HL-60 (cell line): ENCODE measurements around the gene ITGB1BP2.

Experiments
- GABPA ChIP-seq: IDR thresholded peaks from 2 replicates; pipeline ENCODE4 v1.6.1; 2012; ENCODE audit warnings: low read depth
- POLR2AphosphoS5 ChIP-seq: IDR thresholded peaks from 2 replicates; pipeline ENCODE4 v1.6.1; 2012; ENCODE audit warnings: low read depth
- REST ChIP-seq: IDR thresholded peaks from 2 replicates; pipeline ENCODE4 v1.6.1; 2012; ENCODE audit warnings: low read depth; ENCODE audit not compliant: insufficient replicate concordance
- SPI1 ChIP-seq: IDR thresholded peaks from 2 replicates; pipeline ENCODE4 v1.6.1; 2012; ENCODE audit warnings: low read depth, mild to moderate bottlenecking, borderline replicate concordance
- TF ChIP-seq, protein P1 (sequence below): IDR thresholded peaks from one replicate; pipeline ENCODE4 v1.5.1; 2011; ENCODE audit warnings: low read length, control low read depth, inconsistent platforms; ENCODE audit not compliant: insufficient read depth

DNA sequence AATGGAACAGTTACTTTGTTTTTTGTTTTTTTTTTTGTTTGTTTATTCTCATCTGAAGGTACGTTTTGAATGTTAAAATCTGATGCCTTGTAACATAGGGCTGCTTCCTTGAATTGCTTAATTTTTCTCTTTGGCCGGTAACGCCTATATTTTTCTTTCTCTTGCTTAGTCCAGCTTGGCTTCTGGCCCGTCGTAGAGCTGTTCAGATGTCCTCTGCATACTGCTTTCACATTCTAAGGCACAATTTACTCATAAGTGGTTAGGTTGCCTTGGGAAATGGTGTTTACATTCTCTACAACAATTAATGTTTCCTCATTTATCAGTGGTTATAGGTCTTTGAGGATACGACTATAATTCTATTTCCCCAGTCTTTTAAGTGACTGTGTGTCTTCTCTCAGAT lies 10.2 kb upstream of the ITGB1BP2 start:
- TF ChIP-seq, protein P1, sequence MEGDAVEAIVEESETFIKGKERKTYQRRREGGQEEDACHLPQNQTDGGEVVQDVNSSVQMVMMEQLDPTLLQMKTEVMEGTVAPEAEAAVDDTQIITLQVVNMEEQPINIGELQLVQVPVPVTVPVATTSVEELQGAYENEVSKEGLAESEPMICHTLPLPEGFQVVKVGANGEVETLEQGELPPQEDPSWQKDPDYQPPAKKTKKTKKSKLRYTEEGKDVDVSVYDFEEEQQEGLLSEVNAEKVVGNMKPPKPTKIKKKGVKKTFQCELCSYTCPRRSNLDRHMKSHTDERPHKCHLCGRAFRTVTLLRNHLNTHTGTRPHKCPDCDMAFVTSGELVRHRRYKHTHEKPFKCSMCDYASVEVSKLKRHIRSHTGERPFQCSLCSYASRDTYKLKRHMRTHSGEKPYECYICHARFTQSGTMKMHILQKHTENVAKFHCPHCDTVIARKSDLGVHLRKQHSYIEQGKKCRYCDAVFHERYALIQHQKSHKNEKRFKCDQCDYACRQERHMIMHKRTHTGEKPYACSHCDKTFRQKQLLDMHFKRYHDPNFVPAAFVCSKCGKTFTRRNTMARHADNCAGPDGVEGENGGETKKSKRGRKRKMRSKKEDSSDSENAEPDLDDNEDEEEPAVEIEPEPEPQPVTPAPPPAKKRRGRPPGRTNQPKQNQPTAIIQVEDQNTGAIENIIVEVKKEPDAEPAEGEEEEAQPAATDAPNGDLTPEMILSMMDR: no peak
- TF ChIP-seq REST (no peak), POLR2AphosphoS5 (no peak), GABPA (no peak), SPI1 (no peak)
